ENCODE data around the gene GOLGA5. TPM values are rescaled to one million over a fixed set of nuclear protein-coding genes. Genes with fewer than 3 reads are reported as not detected.
"Not testable (repeated sequence)": the region's sequence is repeated elsewhere in the genome, so short reads cannot be mapped to it uniquely, and the experiment has no call there.

The GOLGA5 gene
- total and polyA plus RNA-seq, 4 donors, result 25.4 to 33.6 (median 32.3) TPM

DNA sequence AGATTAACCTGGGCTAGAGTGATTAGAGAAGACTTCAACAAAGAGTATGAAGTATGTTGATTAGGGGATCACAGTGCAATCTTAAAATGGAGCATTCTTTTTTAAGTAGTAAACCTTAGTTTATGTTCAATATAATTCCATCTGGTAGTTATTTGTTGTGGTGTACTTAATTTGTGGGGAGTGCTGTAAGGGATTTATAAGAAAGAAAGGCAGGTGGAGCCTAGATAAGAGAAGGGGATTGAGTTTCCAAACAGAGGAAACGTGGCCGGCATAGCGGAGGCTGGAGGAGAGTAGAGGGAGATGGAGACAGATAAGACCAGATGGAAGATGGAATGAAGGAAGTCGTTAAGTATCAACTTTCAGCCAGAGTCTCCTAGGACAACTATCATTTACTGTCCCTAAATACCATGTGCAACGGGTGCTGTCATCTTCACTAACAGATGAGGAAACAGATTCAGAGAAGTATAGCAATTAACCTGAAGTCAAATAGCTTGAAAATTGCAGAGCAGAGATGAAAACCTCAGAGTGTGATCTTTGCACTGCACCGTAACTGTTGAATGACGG, 38.1 kb downstream of the GOLGA5 start:
- H3K4me3 ChIP-seq (ENCODE audit: low read length in 2 of 2), result no peak overlapping the region
- ATAC-seq (ENCODE audit: low FRiP score) (no peak), DNase-seq (no peak)
- H3K4me1 ChIP-seq (ENCODE audit: control insufficient read depth in 1 of 2, insufficient read depth in 2 of 2, low read length in 2 of 2), result no peaks in the 10 kb centered on the region
- peaks cover 6 to 8% of the 10 kb centered on the region in 2 donors for H3K36me3 ChIP-seq (ENCODE audit: control insufficient read depth in 1 of 2, insufficient read depth in 2 of 2, low read length in 1 of 2)
- WGBS, 2 donors, result 41 to 53% methylated on average over 7 of the region's 7 CpGs
- no peaks in the 10 kb centered on the region for H3K27me3 ChIP-seq (ENCODE audit: control insufficient read depth in 1 of 2, insufficient read depth in 2 of 2, low read length in 1 of 2)
- no peaks in the 10 kb centered on the region for H3K9me3 ChIP-seq (ENCODE audit: control insufficient read depth, low read length)
- intact Hi-C loops (cut with DNase I), result no loop called here
- H3K27ac ChIP-seq (ENCODE audit: low read depth in 1 of 2, low read length in 2 of 2), result no peak overlapping the region

GRCh38 chr14:92841930-92842329, 47.8 kb downstream of the GOLGA5 start:
- WGBS, 2 donors, result 85 to 91% methylated on average over 4 of the region's 4 CpGs
- H3K36me3 ChIP-seq (ENCODE audit: control insufficient read depth in 1 of 2, insufficient read depth in 2 of 2, low read length in 1 of 2), result peaks cover 4 to 11% of the 10 kb centered on the region in 2 donors
- H3K27me3 ChIP-seq (ENCODE audit: control insufficient read depth in 1 of 2, insufficient read depth in 2 of 2, low read length in 1 of 2), result no peaks in the 10 kb centered on the region
- no peak overlapping the region for H3K27ac ChIP-seq (ENCODE audit: low read depth in 1 of 2, low read length in 2 of 2)
- H3K4me3 ChIP-seq (ENCODE audit: low read length in 2 of 2), result no peak overlapping the region
- no peaks in the 10 kb centered on the region for H3K9me3 ChIP-seq (ENCODE audit: control insufficient read depth, low read length)
- DNase-seq (no peak), ATAC-seq (ENCODE audit: low FRiP score) (no peak)
- intact Hi-C loops (cut with DNase I), result no loop called here
- H3K4me1 ChIP-seq (ENCODE audit: control insufficient read depth in 1 of 2, insufficient read depth in 2 of 2, low read length in 2 of 2), result no peaks in the 10 kb centered on the region

- Histone ChIP-seq H3K4me1 (ENCODE audit: control insufficient read depth in 1 of 2, insufficient read depth in 2 of 2, low read length in 2 of 2) (no peaks in the 10 kb centered on the region), H3K36me3 (ENCODE audit: control insufficient read depth in 1 of 2, insufficient read depth in 2 of 2, low read length in 1 of 2) (peaks cover under 1 to 7% of the 10 kb centered on the region in 2 donors), H3K27ac (ENCODE audit: low read depth in 1 of 2, low read length in 2 of 2) (no peak overlapping the region), H3K4me3 (ENCODE audit: low read length in 2 of 2) (no peak overlapping the region), H3K9me3 (ENCODE audit: control insufficient read depth, low read length) (no peaks in the 10 kb centered on the region), H3K27me3 (ENCODE audit: control insufficient read depth in 1 of 2, insufficient read depth in 2 of 2, low read length in 1 of 2) (no peaks in the 10 kb centered on the region)
- DNase-seq, result no peak
- ATAC-seq (ENCODE audit: low FRiP score), result no peak
- intact Hi-C loops (cut with DNase I), result no loop called here
- WGBS, 2 donors, result 80 to 87% methylated on average over 4 of the region's 4 CpGs
These were observed 50.1 kb downstream of the GOLGA5 start for GRCh38 chr14:92844204-92844603.

DNA sequence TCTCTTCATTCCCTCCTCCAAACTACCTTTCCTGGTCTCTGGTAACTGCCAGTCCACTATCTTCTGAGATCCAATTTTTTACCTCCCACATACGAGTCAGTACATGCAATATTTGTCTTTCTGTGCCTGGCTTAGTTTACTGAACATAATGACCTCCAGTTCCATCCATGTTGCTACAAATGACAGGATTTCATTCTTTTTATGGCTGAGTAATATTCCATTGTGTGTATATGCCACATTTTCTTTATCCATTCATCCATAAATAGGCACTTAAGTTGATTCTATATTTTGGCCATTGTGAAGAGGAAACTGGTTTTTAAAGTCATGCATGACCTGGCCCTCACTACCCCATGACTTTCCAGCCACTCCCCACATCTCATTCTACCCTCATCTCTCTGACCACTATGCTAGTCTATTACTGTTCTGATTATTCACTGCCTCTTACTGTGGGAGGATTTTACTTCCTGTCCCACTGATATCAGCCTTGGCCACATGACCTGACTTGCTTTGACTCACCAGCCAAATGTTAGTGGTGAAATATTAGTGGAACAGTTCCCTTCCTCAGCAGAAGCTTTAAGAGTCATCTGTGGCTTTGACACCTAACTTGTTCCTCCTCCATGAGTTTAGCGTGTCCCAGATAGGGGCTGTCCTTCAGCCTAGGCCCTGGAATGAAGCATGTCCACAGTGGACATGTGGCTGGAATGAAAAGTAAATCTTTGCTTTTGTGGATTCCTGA, 52.2 kb downstream of the GOLGA5 start:
- Histone ChIP-seq H3K4me1 (ENCODE audit: control insufficient read depth in 1 of 2, insufficient read depth in 2 of 2, low read length in 2 of 2) (no peaks in the 10 kb centered on the region), H3K9me3 (ENCODE audit: control insufficient read depth, low read length) (peaks cover 2% of the 10 kb centered on the region), H3K36me3 (ENCODE audit: control insufficient read depth in 1 of 2, insufficient read depth in 2 of 2, low read length in 1 of 2) (no peaks in the 10 kb centered on the region), H3K27ac (ENCODE audit: low read depth in 1 of 2, low read length in 2 of 2) (no peak overlapping the region), H3K4me3 (ENCODE audit: low read length in 2 of 2) (no peak overlapping the region), H3K27me3 (ENCODE audit: control insufficient read depth in 1 of 2, insufficient read depth in 2 of 2, low read length in 1 of 2) (no peaks in the 10 kb centered on the region)
- WGBS, 2 donors, result 81 to 91% methylated on average over 2 of the region's 2 CpGs
- intact Hi-C loops (cut with DNase I), result no loop called here
- ATAC-seq (ENCODE audit: low FRiP score) (no peak), DNase-seq (no peak)

- Histone ChIP-seq H3K4me1 (ENCODE audit: control insufficient read depth in 1 of 2, insufficient read depth in 2 of 2, low read length in 2 of 2) (no peaks in the 10 kb centered on the region), H3K36me3 (ENCODE audit: control insufficient read depth in 1 of 2, insufficient read depth in 2 of 2, low read length in 1 of 2) (no peaks in the 10 kb centered on the region), H3K27me3 (ENCODE audit: control insufficient read depth in 1 of 2, insufficient read depth in 2 of 2, low read length in 1 of 2) (no peaks in the 10 kb centered on the region), H3K27ac (ENCODE audit: low read depth in 1 of 2, low read length in 2 of 2) (no peak overlapping the region), H3K9me3 (ENCODE audit: control insufficient read depth, low read length) (peaks cover 2% of the 10 kb centered on the region), H3K4me3 (ENCODE audit: low read length in 2 of 2) (no peak overlapping the region)
- intact Hi-C loops (cut with DNase I), result no loop called here
- DNase-seq (no peak), ATAC-seq (ENCODE audit: low FRiP score) (no peak)
- WGBS, 2 donors, result 65 to 78% methylated on average over 6 of the region's 6 CpGs
These were observed 53.2 kb downstream of the GOLGA5 start for GRCh38 chr14:92847278-92847677.

GRCh38 chr14:92847749-92848148, 53.6 kb downstream of the GOLGA5 start:
- Histone ChIP-seq H3K27ac (ENCODE audit: low read depth in 1 of 2, low read length in 2 of 2) (no peak overlapping the region), H3K4me3 (ENCODE audit: low read length in 2 of 2) (no peak overlapping the region), H3K27me3 (ENCODE audit: control insufficient read depth in 1 of 2, insufficient read depth in 2 of 2, low read length in 1 of 2) (no peaks in the 10 kb centered on the region), H3K4me1 (ENCODE audit: control insufficient read depth in 1 of 2, insufficient read depth in 2 of 2, low read length in 2 of 2) (no peaks in the 10 kb centered on the region), H3K36me3 (ENCODE audit: control insufficient read depth in 1 of 2, insufficient read depth in 2 of 2, low read length in 1 of 2) (no peaks in the 10 kb centered on the region), H3K9me3 (ENCODE audit: control insufficient read depth, low read length) (peaks cover 2% of the 10 kb centered on the region)
- intact Hi-C loops (cut with DNase I), result no loop called here
- ATAC-seq (ENCODE audit: low FRiP score), result no peak
- 61 to 75% methylated on average over 2 of the region's 2 CpGs for WGBS, 2 donors
- no peak for DNase-seq

- intact Hi-C loops (cut with DNase I), result no loop called here
- Histone ChIP-seq H3K36me3 (ENCODE audit: control insufficient read depth in 1 of 2, insufficient read depth in 2 of 2, low read length in 1 of 2) (no peaks in the 10 kb centered on the region), H3K4me1 (ENCODE audit: control insufficient read depth in 1 of 2, insufficient read depth in 2 of 2, low read length in 2 of 2) (no peaks in the 10 kb centered on the region), H3K9me3 (ENCODE audit: control insufficient read depth, low read length) (peaks cover 2% of the 10 kb centered on the region), H3K4me3 (ENCODE audit: low read length in 2 of 2) (no peak overlapping the region), H3K27me3 (ENCODE audit: control insufficient read depth in 1 of 2, insufficient read depth in 2 of 2, low read length in 1 of 2) (no peaks in the 10 kb centered on the region), H3K27ac (ENCODE audit: low read depth in 1 of 2, low read length in 2 of 2) (no peak overlapping the region)
- 63% methylated on average over 4 of the region's 4 CpGs for WGBS, 2 donors
- ATAC-seq (ENCODE audit: low FRiP score) (no peak), DNase-seq (no peak)
These were observed 54.8 kb downstream of the GOLGA5 start for GRCh38 chr14:92848887-92849286.

- DNase-seq (no peak), ATAC-seq (ENCODE audit: low FRiP score) (no peak)
- intact Hi-C loops (cut with DNase I), result no loop called here
- WGBS, 2 donors, result 54 to 58% methylated on average over 2 of the region's 2 CpGs
- Histone ChIP-seq H3K4me3 (ENCODE audit: low read length in 2 of 2) (no peak overlapping the region), H3K4me1 (ENCODE audit: control insufficient read depth in 1 of 2, insufficient read depth in 2 of 2, low read length in 2 of 2) (no peaks in the 10 kb centered on the region), H3K27ac (ENCODE audit: low read depth in 1 of 2, low read length in 2 of 2) (no peak overlapping the region), H3K36me3 (ENCODE audit: control insufficient read depth in 1 of 2, insufficient read depth in 2 of 2, low read length in 1 of 2) (no peaks in the 10 kb centered on the region), H3K27me3 (ENCODE audit: control insufficient read depth in 1 of 2, insufficient read depth in 2 of 2, low read length in 1 of 2) (no peaks in the 10 kb centered on the region), H3K9me3 (ENCODE audit: control insufficient read depth, low read length) (peaks cover 2% of the 10 kb centered on the region)
These were observed 56.4 kb downstream of the GOLGA5 start for GRCh38 chr14:92850492-92850891.

DNA sequence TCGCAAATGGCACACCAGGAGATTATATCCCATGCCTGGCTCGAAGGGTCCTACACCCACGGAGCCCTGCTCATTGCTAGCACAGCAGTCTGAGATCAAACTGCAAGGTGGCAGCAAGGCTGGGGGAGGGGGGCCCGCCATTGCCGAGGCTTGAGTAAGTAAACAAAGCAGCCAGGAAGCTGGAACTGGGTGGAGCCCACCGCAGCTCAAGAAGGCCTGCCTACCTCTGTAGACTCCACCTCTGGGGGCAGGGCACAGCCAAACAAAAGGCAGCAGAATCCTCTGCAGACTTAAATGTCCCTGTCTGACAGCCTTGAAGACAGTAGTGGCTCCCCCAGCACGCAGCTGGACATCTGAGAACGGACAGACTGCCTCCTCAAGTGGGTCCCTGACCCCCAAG, 59.0 kb downstream of the GOLGA5 start:
- WGBS, 2 donors, result 83 to 85% methylated on average over 8 of the region's 8 CpGs
- not testable (repeated sequence) for ATAC-seq (ENCODE audit: low FRiP score); DNase-seq

More for the DNA sequence above, 59.0 kb downstream of the GOLGA5 start:
- H3K36me3 ChIP-seq (ENCODE audit: control insufficient read depth in 1 of 2, insufficient read depth in 2 of 2, low read length in 1 of 2); H3K27me3 ChIP-seq (ENCODE audit: control insufficient read depth in 1 of 2, insufficient read depth in 2 of 2, low read length in 1 of 2); H3K4me1 ChIP-seq (ENCODE audit: control insufficient read depth in 1 of 2, insufficient read depth in 2 of 2, low read length in 2 of 2); H3K4me3 ChIP-seq (ENCODE audit: low read length in 2 of 2); H3K9me3 ChIP-seq (ENCODE audit: control insufficient read depth, low read length); H3K27ac ChIP-seq (ENCODE audit: low read depth in 1 of 2, low read length in 2 of 2); intact Hi-C loops (cut with DNase I): not testable (repeated sequence)

Measured in aorta (tissue), 5 donors.